ENCODE data around the gene ISL2. TPM values are rescaled to one million over a fixed set of nuclear protein-coding genes. Genes with fewer than 3 reads are reported as not detected.

The ISL2 gene
- total RNA-seq, 4 donors from 2014 or later = 1.3 to 1.4 TPM; not detected in 2

DNA sequence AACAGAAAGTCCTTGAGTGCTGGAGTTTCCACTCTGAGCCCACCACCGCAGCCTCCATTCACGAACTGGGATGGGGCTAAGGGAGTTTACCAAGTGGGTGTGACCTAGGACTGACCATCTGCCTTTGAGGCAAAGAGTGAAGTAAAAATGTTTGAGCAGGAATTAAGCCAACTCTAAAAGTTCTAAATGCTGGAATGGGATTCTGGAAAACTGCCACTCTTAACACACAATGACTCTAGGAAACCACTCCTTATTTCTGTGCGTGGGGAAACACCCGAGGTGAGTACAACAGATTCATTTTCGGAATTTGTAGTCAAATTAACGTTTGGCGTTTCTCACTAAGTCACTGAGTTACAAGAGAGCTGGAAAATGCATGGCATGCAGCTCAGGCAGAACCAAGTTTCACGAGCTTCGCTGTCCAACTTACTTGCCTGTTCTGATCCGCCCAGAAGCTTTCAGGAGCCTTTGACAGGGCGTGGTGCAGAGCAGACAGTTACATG, 31.6 kb downstream of the ISL2 start:
- peak overlapping the region; percentile 19 to 69 (median 50) for H3K27ac ChIP-seq

DNA sequence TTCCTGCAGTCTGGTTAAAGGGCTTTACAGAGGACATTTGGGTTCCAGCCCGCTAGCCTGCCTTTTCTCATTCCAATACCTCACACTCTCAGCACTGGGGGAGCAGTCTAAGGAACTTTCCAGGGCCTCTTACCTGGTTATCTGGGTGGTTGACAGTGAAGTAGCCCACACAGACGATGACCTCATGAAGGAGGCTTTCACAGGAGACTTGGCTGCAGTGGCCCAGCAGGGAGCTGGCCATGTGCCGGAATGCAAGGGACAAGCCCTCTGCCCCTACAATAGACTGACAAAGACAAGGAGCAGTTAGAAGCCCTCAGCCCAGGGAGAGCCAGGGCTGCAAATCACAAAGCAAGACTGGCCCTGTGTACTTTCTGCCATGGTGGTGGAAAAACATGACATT, 39.5 kb downstream of the ISL2 start:
- Histone ChIP-seq H3K27ac (no peak overlapping the region), H3K9me3 (no peaks in the 10 kb centered on the region), H3K27me3 (no peaks in the 10 kb centered on the region), H3K4me3 (no peak overlapping the region), H3K36me3 (peaks cover 0 to 6% (median 0%) of the 10 kb centered on the region in 4 donors), H3K4me1 (no peaks in the 10 kb centered on the region)
- DNase-seq = no peak
- in situ Hi-C loops (cut with MboI; ENCODE audit: low pct_ligation_motif_present in 1 of 4, low pct_unique_long_range_greater_than_20kb in 1 of 4, low sequenced_read_pairs in 3 of 4) = no loop called here
- TF ChIP-seq POLR2A (IDR thresholded peaks at IDR 0.05) = no peak
- TF ChIP-seq, protein P1, sequence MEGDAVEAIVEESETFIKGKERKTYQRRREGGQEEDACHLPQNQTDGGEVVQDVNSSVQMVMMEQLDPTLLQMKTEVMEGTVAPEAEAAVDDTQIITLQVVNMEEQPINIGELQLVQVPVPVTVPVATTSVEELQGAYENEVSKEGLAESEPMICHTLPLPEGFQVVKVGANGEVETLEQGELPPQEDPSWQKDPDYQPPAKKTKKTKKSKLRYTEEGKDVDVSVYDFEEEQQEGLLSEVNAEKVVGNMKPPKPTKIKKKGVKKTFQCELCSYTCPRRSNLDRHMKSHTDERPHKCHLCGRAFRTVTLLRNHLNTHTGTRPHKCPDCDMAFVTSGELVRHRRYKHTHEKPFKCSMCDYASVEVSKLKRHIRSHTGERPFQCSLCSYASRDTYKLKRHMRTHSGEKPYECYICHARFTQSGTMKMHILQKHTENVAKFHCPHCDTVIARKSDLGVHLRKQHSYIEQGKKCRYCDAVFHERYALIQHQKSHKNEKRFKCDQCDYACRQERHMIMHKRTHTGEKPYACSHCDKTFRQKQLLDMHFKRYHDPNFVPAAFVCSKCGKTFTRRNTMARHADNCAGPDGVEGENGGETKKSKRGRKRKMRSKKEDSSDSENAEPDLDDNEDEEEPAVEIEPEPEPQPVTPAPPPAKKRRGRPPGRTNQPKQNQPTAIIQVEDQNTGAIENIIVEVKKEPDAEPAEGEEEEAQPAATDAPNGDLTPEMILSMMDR (IDR thresholded peaks at IDR 0.05) = no peak
- TF ChIP-seq POLR2AphosphoS5 (IDR thresholded peaks at IDR 0.05) = no peak
- no peak for TF ChIP-seq EP300 (IDR thresholded peaks at IDR 0.05; ENCODE audit: low read depth)
- intact Hi-C loops (cut with DNase I; ENCODE audit: low total_unique reads) = no loop called here
- WGBS, 2 donors (ENCODE audit: low coverage in 1 of 2) = 95% methylated on average over 3 of the region's 3 CpGs; no CpG with 5 or more reads in 1 of the 2 donors

More for the DNA sequence above, 31.6 kb downstream of the ISL2 start:
- WGBS, 2 donors (ENCODE audit: low coverage in 1 of 2) = 33 to 40% methylated on average over 1 to 11 of the region's 11 CpGs
- intact Hi-C loops (cut with DNase I; ENCODE audit: low total_unique reads) (loop anchor here (5.0 kb wide), 1 partner anchor 709 kb away; no protein-coding TSS in a partner anchor), in situ Hi-C loops (cut with MboI; ENCODE audit: low pct_ligation_motif_present in 1 of 4, low pct_unique_long_range_greater_than_20kb in 1 of 4, low sequenced_read_pairs in 3 of 4) (no loop called here)
- TF ChIP-seq, protein P1 (IDR thresholded peaks at IDR 0.05) = no peak
- TF ChIP-seq POLR2AphosphoS5 (IDR thresholded peaks at IDR 0.05) (no peak), POLR2A (IDR thresholded peaks at IDR 0.05) (no peak), EP300 (IDR thresholded peaks at IDR 0.05; ENCODE audit: low read depth) (no peak)
- Histone ChIP-seq H3K36me3 (peaks cover 0 to 6% (median 0%) of the 10 kb centered on the region in 4 donors), H3K4me1 (peaks cover 0 to 35% (median 21%) of the 10 kb centered on the region in 4 donors), H3K9me3 (no peaks in the 10 kb centered on the region), H3K4me3 (peak overlapping the region in 1 of 4 donors; percentile 11), H3K27me3 (no peaks in the 10 kb centered on the region)
- peak; percentile 19 for DNase-seq

DNA sequence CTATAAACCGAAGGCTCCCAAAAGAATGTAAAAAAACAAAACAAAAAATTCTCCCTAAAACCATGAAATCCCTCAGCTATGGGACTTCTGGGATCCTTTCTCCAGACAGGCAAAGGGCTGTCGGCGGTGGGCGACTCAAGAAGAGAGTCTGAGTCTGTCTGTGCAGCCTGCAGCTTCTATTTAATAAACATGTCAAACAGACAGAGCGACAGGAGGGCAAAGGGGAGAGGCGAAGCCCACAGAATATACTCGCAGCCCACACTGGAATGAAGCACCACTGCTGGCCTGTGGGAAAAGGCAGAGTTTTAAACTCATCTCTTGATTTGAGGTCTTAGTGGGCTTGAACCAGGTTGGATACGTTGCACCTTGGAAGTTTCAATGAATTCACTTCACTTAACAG, 40.2 kb downstream of the ISL2 start:
- no peak overlapping the region for H3K4me3 ChIP-seq
- H3K4me1 ChIP-seq = no peaks in the 10 kb centered on the region
- in situ Hi-C loops (cut with MboI; ENCODE audit: low pct_ligation_motif_present in 1 of 4, low pct_unique_long_range_greater_than_20kb in 1 of 4, low sequenced_read_pairs in 3 of 4) = no loop called here
- no peaks in the 10 kb centered on the region for H3K27me3 ChIP-seq
- no peak overlapping the region for H3K27ac ChIP-seq
- no peaks in the 10 kb centered on the region for H3K9me3 ChIP-seq
- TF ChIP-seq POLR2AphosphoS5 (IDR thresholded peaks at IDR 0.05) = no peak
- no peak for TF ChIP-seq POLR2A (IDR thresholded peaks at IDR 0.05)
- TF ChIP-seq, protein P1 (IDR thresholded peaks at IDR 0.05) = no peak
- TF ChIP-seq EP300 (IDR thresholded peaks at IDR 0.05; ENCODE audit: low read depth) = no peak
- 87% methylated on average over 8 of the region's 8 CpGs for WGBS, 2 donors (ENCODE audit: low coverage in 1 of 2)
- no peak for DNase-seq
- H3K36me3 ChIP-seq = peaks cover 0 to 6% (median 0%) of the 10 kb centered on the region in 4 donors
- intact Hi-C loops (cut with DNase I; ENCODE audit: low total_unique reads) = no loop called here

DNA sequence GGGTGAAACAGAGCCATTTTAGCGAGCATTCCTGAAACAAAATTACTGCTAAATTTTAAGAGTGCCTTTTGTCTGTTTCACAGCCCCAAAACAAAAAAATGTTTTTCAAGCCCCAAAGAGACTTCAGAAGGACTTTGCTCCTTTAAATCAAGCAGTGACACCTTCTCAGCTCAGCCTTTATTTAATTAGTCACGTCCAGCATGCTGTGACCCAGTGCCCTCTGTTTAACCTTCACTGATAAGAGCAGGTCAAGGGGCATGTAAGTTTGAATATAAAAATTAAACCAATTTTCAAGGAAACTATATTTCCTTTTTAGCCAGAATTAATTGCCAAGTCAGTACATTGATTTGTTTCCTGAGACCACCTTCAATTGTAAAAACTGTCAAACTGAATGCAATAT, 40.6 kb downstream of the ISL2 start:
- Histone ChIP-seq H3K36me3 (peaks cover 0 to 2% (median 0%) of the 10 kb centered on the region in 4 donors), H3K27ac (no peak overlapping the region), H3K4me1 (no peaks in the 10 kb centered on the region), H3K27me3 (no peaks in the 10 kb centered on the region), H3K4me3 (no peak overlapping the region), H3K9me3 (no peaks in the 10 kb centered on the region)
- intact Hi-C loops (cut with DNase I; ENCODE audit: low total_unique reads) = no loop called here
- TF ChIP-seq POLR2A (IDR thresholded peaks at IDR 0.05) (no peak), EP300 (IDR thresholded peaks at IDR 0.05; ENCODE audit: low read depth) (no peak), POLR2AphosphoS5 (IDR thresholded peaks at IDR 0.05) (no peak)
- TF ChIP-seq, protein P1 (IDR thresholded peaks at IDR 0.05) = no peak
- no peak for DNase-seq
- in situ Hi-C loops (cut with MboI; ENCODE audit: low pct_ligation_motif_present in 1 of 4, low pct_unique_long_range_greater_than_20kb in 1 of 4, low sequenced_read_pairs in 3 of 4) = no loop called here
- WGBS, 2 donors (ENCODE audit: low coverage in 1 of 2) = 67 to 76% methylated on average over 2 of the region's 2 CpGs
